GM18517 (cell line): ENCODE measurements around the gene NIM1K.
"Not testable (repeated sequence)": the region's sequence is repeated elsewhere in the genome, so short reads cannot be mapped to it uniquely, and the experiment has no call there.

Source experiments
- ATAC-seq: cut with Tn5 transposase; IDR thresholded peaks from one replicate; pipeline ENCODE4 v1.9.1; 2021; ENCODE audit warnings: mild to moderate bottlenecking, moderate library complexity; ENCODE audit not compliant: unreplicated experiment

Gene NIM1K

GRCh38 chr5:43191740-43192557 lies at the start of gene NIM1K:
NIM1K (plus strand) TSS chr5:43192225; CDS start chr5:43245776, 53,551 bp downstream.
- peak; percentile 39 for ATAC-seq

DNA sequence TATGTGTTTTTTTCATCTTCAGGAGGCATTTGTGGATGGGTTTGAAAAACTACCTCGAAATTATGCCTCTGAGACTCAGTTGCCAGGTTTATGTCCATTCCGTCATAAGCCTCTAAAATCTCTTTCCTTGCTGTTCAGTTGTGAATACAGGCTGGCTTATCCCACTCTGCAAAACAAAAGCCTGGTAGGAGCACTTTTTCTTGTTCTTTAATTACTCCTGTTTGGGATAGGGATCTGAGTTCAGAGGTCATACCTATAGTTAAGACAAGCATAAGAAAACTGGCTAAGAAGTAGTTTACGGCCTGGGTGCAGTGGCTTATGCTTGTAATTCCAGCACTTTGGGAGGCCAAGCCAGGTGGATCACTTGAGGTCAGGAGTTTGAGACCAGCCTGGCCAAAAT lies 47.0 kb upstream of the NIM1K start:
- no peak for ATAC-seq

DNA sequence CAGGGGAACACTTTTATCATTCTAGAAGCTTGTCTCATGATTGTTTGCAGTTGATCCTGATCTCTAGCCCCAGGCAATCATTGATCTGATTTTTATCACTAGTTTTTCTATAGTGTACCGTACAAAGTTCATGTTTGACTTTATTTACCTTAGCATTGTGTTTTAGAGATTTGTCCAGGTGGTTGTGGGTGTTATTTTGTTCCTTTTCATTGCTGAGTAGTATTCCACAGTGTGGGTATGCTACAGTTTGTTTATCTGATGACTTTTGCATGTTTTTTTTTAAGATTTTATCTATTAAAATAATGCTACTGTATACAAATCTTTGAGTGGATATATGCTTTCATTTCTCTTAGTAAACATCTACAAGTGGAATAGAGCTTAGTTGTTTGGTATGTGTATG lies 45.1 kb upstream of the NIM1K start:
- ATAC-seq, result no peak

- no peak for ATAC-seq
Measured at GRCh38 chr5:43148417-43148816, 43.6 kb upstream of the NIM1K start.

DNA sequence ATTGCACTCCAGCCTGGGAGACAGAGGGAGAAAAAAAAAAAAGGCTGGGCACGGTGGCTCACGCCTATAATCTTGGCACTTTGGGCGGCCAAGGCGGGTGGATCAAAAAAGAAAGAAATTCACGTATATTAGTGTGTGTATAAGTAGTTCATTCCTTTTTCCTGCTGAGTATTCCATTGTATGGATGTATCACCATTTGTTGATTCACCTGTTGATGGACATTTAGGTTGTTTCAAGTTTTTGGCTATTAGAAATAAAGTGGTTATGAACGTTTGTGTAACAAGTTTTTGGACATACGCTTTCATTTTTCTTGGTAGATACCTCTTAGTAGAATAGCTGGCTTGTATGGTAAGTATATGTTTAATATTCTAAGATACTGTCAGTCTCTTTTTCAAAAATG lies 42.8 kb upstream of the NIM1K start:
- no peak for ATAC-seq

DNA sequence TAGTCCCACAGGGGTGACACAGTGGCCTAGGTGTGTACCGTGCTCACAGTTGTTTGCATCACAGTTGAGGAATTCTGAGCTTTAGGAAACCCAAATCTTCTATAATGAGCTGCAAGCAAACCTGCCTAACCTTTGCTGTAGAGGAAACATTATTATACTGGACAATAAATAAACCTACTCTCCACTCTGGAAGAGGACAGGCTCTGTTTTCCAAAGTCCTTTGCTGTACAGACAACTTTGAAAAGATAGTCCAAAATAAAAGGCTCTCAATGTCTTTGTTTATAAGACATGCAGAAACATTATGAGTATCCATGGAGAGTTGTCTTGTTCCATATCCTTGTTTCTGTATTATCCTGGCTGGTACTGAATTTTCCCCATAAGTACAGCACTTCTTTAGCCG lies 42.0 kb upstream of the NIM1K start:
- ATAC-seq, result no peak

DNA sequence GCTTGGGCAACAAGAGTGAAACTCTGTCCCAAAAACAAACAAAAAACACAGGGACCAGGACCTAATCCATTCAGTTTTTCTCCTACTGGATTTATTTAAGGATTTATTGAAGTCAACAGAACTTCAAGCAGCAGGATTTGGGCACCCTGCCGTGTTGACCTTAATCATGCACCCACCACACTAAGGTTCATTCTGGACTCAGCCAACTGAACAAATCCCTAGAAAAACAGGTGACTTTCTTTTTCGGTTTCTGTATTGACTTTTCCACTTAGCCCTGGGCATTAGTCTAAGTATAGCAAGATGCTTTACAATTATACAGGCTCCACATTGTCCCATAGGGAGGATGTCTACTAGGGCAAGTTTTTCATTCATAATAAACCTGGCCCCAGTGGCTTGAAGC lies 41.3 kb upstream of the NIM1K start:
- no peak for ATAC-seq

- ATAC-seq, result no peak
Measured at GRCh38 chr5:43152946-43153345, 39.1 kb upstream of the NIM1K start.

- no peak for ATAC-seq
Measured at GRCh38 chr5:43154469-43154868, 37.6 kb upstream of the NIM1K start.

DNA sequence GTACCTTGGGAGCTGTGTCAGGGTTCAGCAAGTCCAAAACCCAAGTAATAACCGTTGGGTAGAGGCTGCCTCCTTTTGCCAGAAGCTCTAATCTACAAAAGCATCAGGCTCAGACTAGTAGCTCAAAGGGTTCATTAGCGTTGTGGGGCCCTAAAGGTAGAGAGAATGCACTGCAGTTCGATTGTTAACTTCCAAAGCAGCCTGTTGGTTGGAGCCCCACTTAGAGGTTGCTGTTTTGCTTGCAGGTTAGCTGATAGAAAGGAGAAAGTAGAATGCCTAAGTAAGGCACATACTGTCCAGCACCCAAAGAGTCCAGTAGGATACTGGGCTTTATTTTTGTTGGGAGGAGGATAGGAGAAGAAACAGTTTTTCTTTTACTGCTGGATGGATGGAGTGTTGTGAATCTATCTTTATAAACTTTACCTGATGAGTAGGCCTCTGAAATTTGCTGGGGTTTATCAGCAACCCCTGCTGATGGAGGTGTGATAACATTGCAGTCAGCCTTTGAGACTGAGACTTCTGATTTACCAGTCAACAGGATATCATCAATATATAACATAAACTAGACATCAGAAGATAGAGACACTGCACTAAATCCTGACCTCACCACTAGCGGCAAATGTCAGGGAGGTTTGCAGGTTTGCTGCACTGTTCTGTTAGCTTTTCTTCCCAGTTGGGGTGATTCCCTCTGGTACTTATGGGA lies 36.5 kb upstream of the NIM1K start:
- ATAC-seq, result no peak

DNA sequence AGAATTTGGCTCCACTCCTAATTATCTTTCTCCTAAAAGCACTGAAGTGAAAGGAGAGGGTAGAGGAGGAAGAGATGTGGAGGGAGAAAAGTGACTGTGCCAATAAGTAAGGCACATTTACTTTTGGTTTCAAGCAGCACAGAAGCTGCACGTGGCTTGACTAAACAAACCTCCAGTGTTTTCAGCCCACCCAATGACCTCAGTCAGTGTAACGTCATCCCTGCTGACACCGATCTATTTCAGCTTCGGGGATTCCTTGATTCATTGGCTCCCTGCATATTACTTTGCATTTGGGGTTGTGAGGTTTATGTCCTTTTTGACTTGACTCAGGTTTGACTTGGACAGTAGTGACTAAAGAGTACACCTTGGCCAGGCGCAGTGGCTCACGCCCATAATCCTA lies 35.6 kb upstream of the NIM1K start:
- ATAC-seq, result no peak

GRCh38 chr5:43157068-43157467 lies 35.0 kb upstream of the NIM1K start:
- ATAC-seq, result no peak

- no peak for ATAC-seq
Measured at GRCh38 chr5:43161244-43161643, 30.8 kb upstream of the NIM1K start.

DNA sequence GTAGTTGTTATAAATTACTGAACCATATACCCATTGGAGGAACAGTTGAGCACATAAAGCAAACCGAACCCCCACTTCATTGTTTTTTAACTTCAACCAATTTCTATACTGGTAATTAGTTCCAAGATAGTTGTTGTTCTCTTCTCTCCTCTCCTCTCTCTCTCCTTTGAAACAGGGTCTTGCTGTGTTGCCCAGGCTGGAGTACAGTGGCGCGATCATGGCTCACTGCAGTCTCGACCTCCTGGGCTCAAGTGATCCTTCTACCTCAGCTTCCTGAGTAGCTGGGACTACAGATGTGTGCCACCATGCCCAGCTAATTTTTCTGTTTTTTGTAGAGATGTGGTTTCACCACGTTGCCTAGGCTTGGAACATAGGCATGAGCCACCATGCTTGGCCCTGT lies 27.2 kb upstream of the NIM1K start:
- not testable (repeated sequence) for ATAC-seq

- ATAC-seq, result no peak
Measured at GRCh38 chr5:43165323-43165722, 26.7 kb upstream of the NIM1K start.

DNA sequence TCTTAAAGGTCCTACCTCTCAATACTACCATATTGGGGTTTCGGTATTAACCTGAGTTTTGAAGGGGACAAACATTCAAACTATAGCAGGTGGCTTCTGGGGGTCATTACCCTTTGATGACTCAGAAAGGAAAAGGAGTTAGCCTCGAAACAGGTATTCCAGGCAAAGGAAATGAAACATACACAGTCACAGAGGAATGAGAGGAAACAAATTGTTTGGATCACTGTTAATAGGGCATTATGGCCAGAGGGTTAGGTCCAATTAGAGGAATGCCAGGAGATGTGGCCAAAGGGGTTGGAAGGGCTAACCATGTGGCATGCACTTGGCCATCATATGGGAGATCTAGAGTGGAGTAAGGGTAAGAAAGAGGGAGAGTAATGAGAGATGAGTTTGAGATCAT lies 23.9 kb upstream of the NIM1K start:
- ATAC-seq, result no peak

DNA sequence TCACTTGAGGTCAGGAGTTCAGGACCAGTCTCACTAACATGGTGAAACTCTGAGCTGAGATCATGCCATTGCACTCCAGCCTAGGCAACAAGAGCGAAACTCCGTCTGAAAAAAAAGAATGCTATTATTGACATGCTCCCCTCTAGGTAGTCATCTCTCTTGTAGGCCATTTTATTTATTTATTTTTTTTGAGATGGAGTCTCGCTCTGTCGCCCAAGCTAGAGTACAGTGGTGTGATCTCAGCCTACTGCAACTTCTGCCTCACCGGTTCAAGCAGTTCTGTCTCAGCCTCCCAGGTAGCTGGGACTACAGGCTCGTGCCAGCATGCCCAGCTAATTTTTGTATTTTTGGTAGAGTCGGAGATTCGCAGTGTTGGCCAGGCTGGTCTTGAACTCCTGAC lies 20.6 kb upstream of the NIM1K start:
- no peak for ATAC-seq

GRCh38 chr5:43171926-43172325 lies 20.1 kb upstream of the NIM1K start:
- no peak for ATAC-seq

GRCh38 chr5:43172779-43173178 lies 19.2 kb upstream of the NIM1K start:
- ATAC-seq, result no peak

DNA sequence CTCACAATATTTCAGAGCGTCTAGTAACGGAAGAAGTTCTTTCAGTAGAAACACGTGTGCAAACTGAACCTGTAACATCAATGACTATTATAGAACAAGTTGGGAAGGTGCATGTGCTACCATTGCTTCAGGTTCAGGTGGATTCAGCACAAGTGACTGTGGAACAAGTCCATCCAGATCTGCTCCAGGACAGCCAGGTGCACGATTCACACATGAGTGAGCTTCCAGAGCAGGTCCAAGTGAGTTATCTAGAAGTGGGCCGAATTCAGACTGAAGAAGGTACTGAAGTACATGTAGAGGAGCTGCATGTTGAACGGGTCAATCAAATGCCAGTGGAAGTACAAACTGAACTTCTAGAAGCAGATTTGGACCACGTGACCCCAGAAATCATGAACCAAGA lies 17.4 kb upstream of the NIM1K start:
- no peak for ATAC-seq

DNA sequence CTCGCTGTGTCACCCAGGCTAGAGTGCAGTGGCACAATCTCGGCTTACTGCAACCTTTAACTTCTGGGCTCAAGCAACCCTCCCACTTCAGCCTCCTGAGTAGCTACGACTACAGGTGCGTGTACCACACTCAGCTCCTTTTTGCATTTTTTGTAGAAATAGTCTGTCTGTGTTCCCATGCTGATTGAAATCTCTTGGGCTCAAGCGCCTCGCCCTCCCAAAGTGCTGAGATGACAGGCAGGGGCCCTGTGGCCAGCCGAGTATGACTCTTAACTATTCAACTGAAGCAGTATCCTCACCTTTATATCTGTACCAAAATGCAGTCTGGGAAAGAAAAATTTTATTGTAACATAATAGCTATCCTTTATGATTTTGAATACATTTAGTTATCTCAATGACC lies 12.2 kb upstream of the NIM1K start:
- ATAC-seq, result no peak

- ATAC-seq, result no peak
Measured at GRCh38 chr5:43182421-43182820, 9.6 kb upstream of the NIM1K start.
